Nasal cavity respiratory epithelium epithelial cell of viscerocranial mucosa (primary cell): ENCODE measurements around the gene GLB1L3. TPM values are rescaled to one million over a fixed set of nuclear protein-coding genes. Genes with fewer than 3 reads are reported as not detected.

Experiments used
- total RNA-seq: library from RNA; depleted of rRNA; stranded (reverse); fragments of >200 nt; gene quantifications from 2 replicates; pipeline ENCODE4 v1.2.3, GENCODE V29; 2014

The GLB1L3 gene
- total RNA-seq = 1.3 and 3.8 TPM in 2 replicates

GRCh38 chr11:134275534-134276395 lies at the start of gene GLB1L3:
GLB1L3 (plus strand) TSS chr11:134276379; CDS start chr11:134276741, 362 bp downstream.

GRCh38 chr11:134253188-134253993 lies 22.8 kb upstream of the GLB1L3 start, which contains the start of the genes ACAD8 and THYN1:
ACAD8 (plus strand) TSS chr11:134253568; CDS start chr11:134253601, 33 bp downstream.
THYN1 (minus strand) TSS chr11:134253352; CDS start chr11:134252882, 470 bp downstream.

GRCh38 chr11:134331354-134332188 lies 55.4 kb downstream of the GLB1L3 start, which contains the start of gene GLB1L2:
GLB1L2 (plus strand) TSS chr11:134331988; CDS start chr11:134332062, 74 bp downstream.

Other genes starting within 250 kb of the GLB1L3 start
- gene JAM3, start 207.3 kb upstream of the GLB1L3 start, total RNA-seq = under 0.01 and 0.28 TPM in 2 replicates
- 7.9 and 11.7 TPM in 2 replicates for gene NCAPD3, start 52.4 kb upstream of the GLB1L3 start, total RNA-seq
- gene VPS26B, start 51.7 kb upstream of the GLB1L3 start, total RNA-seq = 20.2 and 40.7 TPM in 2 replicates
- 53.8 and 54.3 TPM in 2 replicates for gene THYN1, start 23.0 kb upstream of the GLB1L3 start, total RNA-seq
- gene ACAD8, start 22.8 kb upstream of the GLB1L3 start, total RNA-seq = 15.7 and 16.4 TPM in 2 replicates
- gene GLB1L2, start 55.6 kb downstream of the GLB1L3 start, total RNA-seq = 1.9 and 4.4 TPM in 2 replicates
- under 0.01 TPM in 1 of 2 replicates, not detected in the other for gene B3GAT1, start 135.9 kb downstream of the GLB1L3 start, total RNA-seq